A673 (cell line): Measurements from ENCODE around the gene GRID1.

Experiments used
- EZH2 ChIP-seq: fragments of 200-600 bp; sonication (generic); IDR thresholded peaks from 2 replicates; pipeline ENCODE4 v1.6.1; 2017; ENCODE audit warnings: borderline replicate concordance, low read depth, mild to moderate bottlenecking, mixed read lengths, antibody characterized with exemption, low read length; ENCODE audit not compliant: poor library complexity, severe bottlenecking
- TF ChIP-seq, protein P1 (sequence below): fragments of 300-800, 200-600 bp; sonication (generic); conservative IDR thresholded peaks from 2 replicates; pipeline ENCODE4 v1.5.1; 2017; ENCODE audit warnings: low read depth, mild to moderate bottlenecking, antibody characterized with exemption, low read length, moderate library complexity, mixed read lengths

GRCh38 chr10:85914720-85915119, 451.9 kb downstream of the GRID1 start:
- TF ChIP-seq EZH2 = no peak
- TF ChIP-seq, protein P1, sequence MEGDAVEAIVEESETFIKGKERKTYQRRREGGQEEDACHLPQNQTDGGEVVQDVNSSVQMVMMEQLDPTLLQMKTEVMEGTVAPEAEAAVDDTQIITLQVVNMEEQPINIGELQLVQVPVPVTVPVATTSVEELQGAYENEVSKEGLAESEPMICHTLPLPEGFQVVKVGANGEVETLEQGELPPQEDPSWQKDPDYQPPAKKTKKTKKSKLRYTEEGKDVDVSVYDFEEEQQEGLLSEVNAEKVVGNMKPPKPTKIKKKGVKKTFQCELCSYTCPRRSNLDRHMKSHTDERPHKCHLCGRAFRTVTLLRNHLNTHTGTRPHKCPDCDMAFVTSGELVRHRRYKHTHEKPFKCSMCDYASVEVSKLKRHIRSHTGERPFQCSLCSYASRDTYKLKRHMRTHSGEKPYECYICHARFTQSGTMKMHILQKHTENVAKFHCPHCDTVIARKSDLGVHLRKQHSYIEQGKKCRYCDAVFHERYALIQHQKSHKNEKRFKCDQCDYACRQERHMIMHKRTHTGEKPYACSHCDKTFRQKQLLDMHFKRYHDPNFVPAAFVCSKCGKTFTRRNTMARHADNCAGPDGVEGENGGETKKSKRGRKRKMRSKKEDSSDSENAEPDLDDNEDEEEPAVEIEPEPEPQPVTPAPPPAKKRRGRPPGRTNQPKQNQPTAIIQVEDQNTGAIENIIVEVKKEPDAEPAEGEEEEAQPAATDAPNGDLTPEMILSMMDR = no peak
